K562 (cell line): ENCODE results near the gene POPDC3. TPM values are rescaled to one million over a fixed set of nuclear protein-coding genes. Genes with fewer than 3 reads are reported as not detected.

Experiments
- ATAC-seq: fragments of 200-7000 bp; cut with Tn5 transposase; 3 replicates; pipeline ENCODE4 v1.9.1; 2020; ENCODE audit warnings: moderate library complexity
- BruUV-seq: library from RNA; stranded (reverse); fragments of 400-500 nt; replicated peaks from 2 replicates; lab custom pipeline; 2021; lab: Mats Ljungman, UMichigan
- CTCF ChIA-PET: fragments of 300-600 bp; formaldehyde crosslinking; extraction: SDS; loops from one replicate; lab custom pipeline; 2021; ENCODE audit warnings: low intra/inter-chr PET ratio; lab: Yijun Ruan, JAX
- POLR2A ChIA-PET: fragments of 300-600, 350-650 bp; sonication (Branson Sonifier 250); formaldehyde crosslinking; extraction: SDS; loops from one replicate; lab custom pipeline; 2021; ENCODE audit warnings: antibody characterized with exemption, inconsistent platforms; lab: Yijun Ruan, JAX
- DNase-seq, 4 experiments: peaks; one replicate each; pipeline versions ENCODE4 v3.0.0 to v3.0.0-alpha.2; 2011 to 2018; ENCODE audit warnings: low spot score in 3 of 4, mixed read lengths in 3 of 4; ENCODE audit errors: extremely low read depth in 1 of 4
- FAIRE-seq: peaks from 2 replicates; lab custom pipeline; 2011; peaks lifted over from hg19 to GRCh38; lab: Jason Lieb, UNC
- H2AFZ ChIP-seq: 2 replicates; pipeline ENCODE4 v1.6.0; 2011; ENCODE audit warnings: low read depth, low read length, control low read depth, inconsistent platforms
- H3K27ac ChIP-seq: fragments of 200-600 bp; 3 replicates; pipeline ENCODE4 v1.8.0; 2011; ENCODE audit warnings: low read depth, mild to moderate bottlenecking, control low read depth, inconsistent platforms, low read length, moderate library complexity, mixed read lengths; ENCODE audit errors: extremely low read depth
- H3K27me3 ChIP-seq, 2 experiments: fragments of 300-600 bp in 1 of 2; 2 replicates in 1 of 2; 3 replicates in 1 of 2; pipeline versions ENCODE4 v1.6.0 to v1.8.0; 2011; ENCODE audit warnings: inconsistent platforms in 2 of 2, low read length in 2 of 2, mild to moderate bottlenecking in 1 of 2, mixed read lengths in 1 of 2, moderate library complexity in 1 of 2; ENCODE audit not compliant: control insufficient read depth in 2 of 2, insufficient read depth in 2 of 2
- H3K36me3 ChIP-seq: fragments of 300-600 bp; 3 replicates; pipeline ENCODE4 v1.8.0; 2011; ENCODE audit warnings: mild to moderate bottlenecking, low read length, inconsistent platforms; ENCODE audit not compliant: control insufficient read depth, insufficient read depth
- H3K4me1 ChIP-seq, 2 experiments: fragments of 200-600 bp in 1 of 2; replicated peaks in 1 of 2; 2 replicates in 1 of 2; 3 replicates in 1 of 2; pipeline versions ENCODE4 v1.5.1 to v1.8.0; 2011; ENCODE audit warnings: inconsistent platforms in 2 of 2, low read length in 2 of 2, mild to moderate bottlenecking in 1 of 2, mixed read lengths in 1 of 2, moderate library complexity in 1 of 2; ENCODE audit not compliant: control insufficient read depth in 2 of 2, insufficient read depth in 2 of 2
- H3K4me2 ChIP-seq: 2 replicates; pipeline ENCODE4 v1.6.1; 2011; ENCODE audit warnings: low read length, control low read depth, inconsistent platforms, mixed read lengths; ENCODE audit not compliant: insufficient read depth
- H3K4me3 ChIP-seq: fragments of 200-600 bp; sonication (generic), shearing (Covaris generic); 2 replicates; pipeline ENCODE4 v1.5.1; 2016; ENCODE audit warnings: control low read depth, inconsistent platforms
- H3K79me2 ChIP-seq: fragments of 200-600 bp; 3 replicates; pipeline ENCODE4 v1.8.0; 2011; ENCODE audit warnings: low read length, inconsistent platforms; ENCODE audit not compliant: control insufficient read depth, insufficient read depth
- H3K9ac ChIP-seq, 2 experiments: 2 replicates each; pipeline versions ENCODE4 v1.6.0 to v1.6.1; 2011; ENCODE audit warnings: low read depth in 2 of 2, low read length in 2 of 2, control low read depth in 1 of 2, inconsistent platforms in 1 of 2, mild to moderate bottlenecking in 1 of 2, mixed read lengths in 1 of 2; ENCODE audit not compliant: insufficient read depth in 1 of 2
- H3K9me1 ChIP-seq: one replicate; pipeline ENCODE4 v1.6.0; 2011; ENCODE audit warnings: inconsistent platforms, mild to moderate bottlenecking, low read length, moderate library complexity; ENCODE audit not compliant: control insufficient read depth, insufficient read depth
- H3K9me3 ChIP-seq: replicated peaks from 2 replicates; pipeline ENCODE4 v1.5.1; 2011; ENCODE audit warnings: low read depth, low read length, inconsistent platforms; ENCODE audit not compliant: control insufficient read depth, insufficient read depth
- H4K20me1 ChIP-seq: replicated peaks from 2 replicates; pipeline ENCODE4 v1.6.1; 2011; ENCODE audit warnings: low read length, inconsistent platforms, mixed read lengths; ENCODE audit not compliant: control insufficient read depth, insufficient read depth
- ATF2 ChIP-seq: sonication (generic); formaldehyde crosslinking; IDR thresholded peaks from 2 replicates; pipeline ENCODE4 v1.8.1; 2022; ENCODE audit warnings: missing genetic modification reagents
- CHD2 ChIP-seq: IDR thresholded peaks from 2 replicates; pipeline ENCODE4 v1.6.1; 2011; ENCODE audit warnings: low read depth, low read length
- FOXA1 ChIP-seq: fragments of 450-650 bp; IDR thresholded peaks from 2 replicates; pipeline ENCODE4 v1.6.1; 2016; ENCODE audit warnings: mild to moderate bottlenecking, borderline replicate concordance
- FOXJ2 ChIP-seq: fragments of 200-800 bp; sonication (Bioruptor generic); IDR thresholded peaks from 2 replicates; pipeline ENCODE4 v1.6.1; 2016; ENCODE audit warnings: missing genetic modification characterization, missing compliant biosample characterization
- HOXB6 ChIP-seq: fragments of 250-450 bp; sonication (Bioruptor Pico); IDR thresholded peaks from 2 replicates; pipeline ENCODE4 v1.5.1; 2022; ENCODE audit warnings: mild to moderate bottlenecking, borderline replicate concordance
- ILK ChIP-seq: fragments of 450-650 bp; IDR thresholded peaks from 2 replicates; pipeline ENCODE4 v1.6.1; 2016; ENCODE audit warnings: missing genetic modification characterization, low read depth, mild to moderate bottlenecking, missing compliant biosample characterization, moderate library complexity, borderline replicate concordance
- JUNB ChIP-seq: fragments of 450-650 bp; formaldehyde crosslinking; conservative IDR thresholded peaks from 2 replicates; pipeline ENCODE4 v1.4.0; 2020; ENCODE audit warnings: mild to moderate bottlenecking
- MBD2 ChIP-seq: sonication (generic); IDR thresholded peaks from 2 replicates; pipeline ENCODE4 v1.6.1; 2016; ENCODE audit warnings: low read depth, borderline replicate concordance
- NFIC ChIP-seq: fragments of 450-650 bp; IDR thresholded peaks from 2 replicates; pipeline ENCODE4 v1.6.1; 2017; ENCODE audit warnings: mild to moderate bottlenecking, inconsistent platforms
- NFRKB ChIP-seq: fragments of 450-650 bp; IDR thresholded peaks from 2 replicates; pipeline ENCODE4 v1.6.1; 2016; ENCODE audit warnings: low read depth
- PRMT5 ChIP-seq: sonication (generic); formaldehyde crosslinking; IDR thresholded peaks from 2 replicates; pipeline ENCODE4 v1.5.0; 2020; ENCODE audit warnings: missing genetic modification reagents
- PRPF4 ChIP-seq: fragments of 200-400 bp; formaldehyde crosslinking; IDR thresholded peaks from one replicate; pipeline ENCODE4 v1.6.1; 2017; ENCODE audit warnings: low read length, low read depth, mild to moderate bottlenecking; ENCODE audit not compliant: insufficient read depth, poor library complexity, severe bottlenecking
- TAF7 ChIP-seq: fragments of 450-650 bp; IDR thresholded peaks from 2 replicates; pipeline ENCODE4 v1.6.1; 2016; ENCODE audit warnings: missing genetic modification characterization, missing compliant biosample characterization
- YBX1 ChIP-seq: fragments of 450-650 bp; IDR thresholded peaks from 2 replicates; pipeline ENCODE4 v1.7.1; 2016; ENCODE audit warnings: mild to moderate bottlenecking
- ZC3H4 ChIP-seq: sonication (generic); formaldehyde crosslinking; IDR thresholded peaks from 2 replicates; pipeline ENCODE4 v1.9.0; 2021; ENCODE audit warnings: missing genetic modification reagents, borderline replicate concordance
- ZNF75A ChIP-seq: fragments of 450-650 bp; formaldehyde crosslinking; IDR thresholded peaks from 2 replicates; pipeline ENCODE4 v1.4.0; 2020; ENCODE audit warnings: mild to moderate bottlenecking
- WGBS: fragments of 100-300 bp; shearing (Covaris generic); methylation state at CpG from one replicate; pipeline ENCODE4 v1.1.6; 2016; ENCODE audit warnings: low coverage, mixed read lengths; ENCODE audit not compliant: insufficient coverage; ENCODE audit errors: missing lambda C conversion rate; 5-methylcytosine and 5-hydroxymethylcytosine counted together
- in situ Hi-C: fragments of 300-500 bp; cut with MboI; formaldehyde crosslinking; loops from 4 replicates; pipeline ENCODE4 v1.15.0; 2018; ENCODE audit warnings: inconsistent platforms, mixed read lengths
- intact Hi-C: fragments of 100-400 bp; cut with micrococcal nuclease; formaldehyde crosslinking; loops from 2 replicates; pipeline ENCODE4 v1.14.2; 2022
- polyA plus RNA-seq, 8 experiments: library from polyadenylated mRNA; depleted of rRNA in 4 of 8; stranded (reverse) in 5 of 8; unstranded in 3 of 8; fragments of >200 nt; fragmentation: Nextera tagmentation in 2 of 8; fragmentation: Illumina TruSeq in 1 of 8; extraction: Ambion mirVana in 2 of 8; extraction: Trizol in 1 of 8; gene quantifications; 2 replicates each; pipeline versions ENCODE4 v1.2.1 to v1.2.3, GENCODE V29; 2011 to 2014; ENCODE audit warnings: inconsistent platforms in 1 of 8, missing spikeins in 1 of 8
- total RNA-seq, 7 experiments: library from RNA; depleted of rRNA in 6 of 7; stranded (reverse); fragments of >200 nt in 6 of 7; fragmentation: Illumina TruSeq in 2 of 7; extraction: Trizol in 2 of 7; gene quantifications; 2 replicates each; pipeline versions ENCODE4 v1.2.1 to v1.2.3, GENCODE V29; 2011 to 2021; ENCODE audit warnings: low replicate concordance in 1 of 7

The POPDC3 gene
- total and polyA plus RNA-seq, 9 of the 15 experiments (the other 6 are each of a cell fraction or from before 2014, with no cell fraction given): 4.0 to 11.8 (median 5.4) TPM

DNA sequence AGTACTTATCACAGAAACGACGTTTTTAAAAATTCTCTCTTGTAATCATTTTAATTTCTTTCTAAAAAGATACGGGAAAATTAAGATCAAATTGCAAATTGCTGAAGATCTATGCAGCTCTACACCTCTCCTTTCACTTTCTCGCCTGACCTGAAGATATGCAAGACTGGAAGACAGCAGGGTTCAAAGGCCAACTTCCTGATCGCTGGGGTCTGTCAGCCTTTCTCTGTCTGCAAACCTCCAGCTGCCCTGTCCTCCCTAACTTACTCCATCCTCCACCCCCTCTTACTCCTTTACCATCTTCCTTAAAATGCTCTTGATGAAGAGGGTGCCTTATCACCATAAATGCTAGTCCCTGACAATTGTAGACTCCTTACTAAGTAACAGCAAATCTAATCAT is 63.7 kb downstream of the POPDC3 start:
- Histone ChIP-seq H3K4me3 (no peak overlapping the region), H3K4me2 (no peak overlapping the region), H3K27me3 (peaks cover 7 to 16% of the 10 kb centered on the region in 2 experiments; a peak in 4 of 5 replicates), H2AFZ (no peak overlapping the region), H3K27ac (no peak overlapping the region), H3K79me2 (no peaks in the 10 kb centered on the region), H3K36me3 (no peaks in the 10 kb centered on the region), H3K9ac (no peak overlapping the region), H3K9me3 (no peaks in the 10 kb centered on the region), H3K4me1 (no peaks in the 10 kb centered on the region), H4K20me1 (no peaks in the 10 kb centered on the region), H3K9me1 (no peaks in the 10 kb centered on the region)
- no peak for DNase-seq
- CTCF ChIA-PET: no interaction called here
- POLR2A ChIA-PET: no interaction called here
- intact Hi-C loops (loop anchor here (10.0 kb wide), 2 partner anchors 149 to 1719 kb away; no protein-coding TSS in a partner anchor), in situ Hi-C loops (no loop called here)
- FAIRE-seq: no peak
- TF ChIP-seq PRPF4 (no peak), ATF2 (CRISPR knock-in tag) (no peak), NFRKB (no peak), NFIC (no peak), FOXA1 (no peak), CHD2 (no peak), HOXB6 (CRISPR knock-in tag) (no peak), ZC3H4 (CRISPR knock-in tag) (no peak), ILK (tag) (no peak), FOXJ2 (tag) (no peak), YBX1 (no peak), PRMT5 (CRISPR knock-in tag) (no peak), TAF7 (no peak), ZNF75A (no peak), MBD2 (no peak), JUNB (CRISPR knock-in tag) (no peak)
- ATAC-seq: no peak
- BruUV-seq: no TSS peak
- WGBS: 7% methylated on average over 5 of the region's 5 CpGs
